NCI-H82 treated with DMSO at 0.1 percent for 48 hours (cell line): ENCODE results near the gene KIRREL3.

Source experiments
- DNase-seq: peaks from one replicate; lab custom pipeline; 2025; ENCODE audit not compliant: unreplicated experiment; lab: John Stamatoyannopoulos, UW

KIRREL3 gene

GRCh38 chr11:126611438-126611837 lies 389.1 kb downstream of the KIRREL3 start:
- no peak for DNase-seq

- DNase-seq: no peak
Measured at GRCh38 chr11:126608658-126609057, 391.9 kb downstream of the KIRREL3 start.

GRCh38 chr11:126607776-126608541 lies 392.6 kb downstream of the KIRREL3 start:
- DNase-seq: peak; percentile 82

GRCh38 chr11:126607374-126607773 lies 393.2 kb downstream of the KIRREL3 start:
- peak; percentile 35 for DNase-seq

GRCh38 chr11:126606484-126606883 lies 394.1 kb downstream of the KIRREL3 start:
- no peak for DNase-seq

- DNase-seq: no peak
Measured at GRCh38 chr11:126604461-126604860, 396.1 kb downstream of the KIRREL3 start.

GRCh38 chr11:126603486-126603885 lies 397.1 kb downstream of the KIRREL3 start:
- no peak for DNase-seq

GRCh38 chr11:126602993-126603392 lies 397.6 kb downstream of the KIRREL3 start:
- no peak for DNase-seq

GRCh38 chr11:126602349-126602940 lies 398.1 kb downstream of the KIRREL3 start:
- DNase-seq: no peak

- no peak for DNase-seq
Measured at GRCh38 chr11:126601550-126602215, 398.9 kb downstream of the KIRREL3 start.

- DNase-seq: no peak
Measured at GRCh38 chr11:126601136-126601535, 399.4 kb downstream of the KIRREL3 start.

- no peak for DNase-seq
Measured at GRCh38 chr11:126599217-126599897, 401.2 kb downstream of the KIRREL3 start.

GRCh38 chr11:126598344-126599216 lies 402.0 kb downstream of the KIRREL3 start:
- no peak for DNase-seq

GRCh38 chr11:126597041-126597440 lies 403.5 kb downstream of the KIRREL3 start:
- no peak for DNase-seq

GRCh38 chr11:126596474-126596873 lies 404.1 kb downstream of the KIRREL3 start:
- DNase-seq: no peak

- no peak for DNase-seq
Measured at GRCh38 chr11:126595560-126595959, 405.0 kb downstream of the KIRREL3 start.

GRCh38 chr11:126594921-126595367 lies 405.6 kb downstream of the KIRREL3 start:
- DNase-seq: no peak

- no peak for DNase-seq
Measured at GRCh38 chr11:126592496-126593410, 407.8 kb downstream of the KIRREL3 start.

- no peak for DNase-seq
Measured at GRCh38 chr11:126591966-126592489, 408.5 kb downstream of the KIRREL3 start.
